ENCODE data around the gene COL5A2.

GRCh38 chr2:189095101-189095500 lies 84.5 kb downstream of the COL5A2 start:
- no peak for TF ChIP-seq CTCF (IDR thresholded peaks at IDR 0.05; ENCODE audit: low read depth, low read length)
- TF ChIP-seq EZH2phosphoT487 (IDR thresholded peaks at IDR 0.05; ENCODE audit: low read depth): no peak
